HepG2 (cell line): ENCODE measurements around the gene RGS19. TPM values are rescaled to one million over a fixed set of nuclear protein-coding genes. Genes with fewer than 3 reads are reported as not detected.
A peak's percentile ranks its signal among the peaks of the same experiment; 100 is the strongest.

Experiments
- CEBPB ChIP-seq: IDR thresholded peaks from 2 replicates; pipeline ENCODE4 v1.6.1; 2011; ENCODE audit warnings: low read depth, low read length, improper control_type of control experiment, borderline replicate concordance
- CREM ChIP-seq, 2 experiments: sonication (generic) in 1 of 2; formaldehyde crosslinking in 1 of 2; IDR thresholded peaks; 2 replicates each; pipeline versions ENCODE4 v1.4.0 to v1.6.1; 2016 to 2020; ENCODE audit warnings: antibody characterized with exemption in 1 of 2, mild to moderate bottlenecking in 1 of 2, missing genetic modification reagents in 1 of 2
- FOXK1 ChIP-seq: sonication (generic); formaldehyde crosslinking; IDR thresholded peaks from 2 replicates; pipeline ENCODE4 v1.4.0; 2020; ENCODE audit warnings: low read depth, missing genetic modification reagents, borderline replicate concordance
- GABPA ChIP-seq, 2 experiments: IDR thresholded peaks; 2 replicates each; pipeline ENCODE4 v1.6.1; 2011 to 2016; ENCODE audit warnings: low read depth in 2 of 2, low read length in 1 of 2, missing biosample characterization in 1 of 2, missing genetic modification characterization in 1 of 2
- JUND ChIP-seq: sonication (generic); formaldehyde crosslinking; IDR thresholded peaks from 2 replicates; pipeline ENCODE4 v1.8.0; 2022; ENCODE audit warnings: mild to moderate bottlenecking, missing genetic modification reagents
- KLF12 ChIP-seq: sonication (generic); formaldehyde crosslinking; IDR thresholded peaks from 2 replicates; pipeline ENCODE4 v1.4.0; 2020; ENCODE audit warnings: missing genetic modification reagents, borderline replicate concordance
- MYC ChIP-seq: sonication (generic); formaldehyde crosslinking; IDR thresholded peaks from 2 replicates; pipeline ENCODE4 v1.9.0; 2021; ENCODE audit warnings: missing genetic modification reagents, borderline replicate concordance
- NBN ChIP-seq: fragments of 450-650 bp; conservative IDR thresholded peaks from 2 replicates; pipeline ENCODE4 v1.6.1; 2017
- NFATC3 ChIP-seq: sonication (generic); formaldehyde crosslinking; IDR thresholded peaks from 2 replicates; pipeline ENCODE4 v1.5.1; 2020; ENCODE audit warnings: mild to moderate bottlenecking, missing genetic modification reagents
- RXRA ChIP-seq: sonication (generic); formaldehyde crosslinking; IDR thresholded peaks from 2 replicates; pipeline ENCODE4 v1.5.1; 2020; ENCODE audit warnings: missing genetic modification reagents
- SP1 ChIP-seq, 2 experiments: fragments of 450-650 bp in 1 of 2; sonication (generic) in 1 of 2; formaldehyde crosslinking in 1 of 2; IDR thresholded peaks; 2 replicates each; pipeline versions ENCODE4 v1.4.0 to v1.6.1; 2016 to 2020; ENCODE audit warnings: missing genetic modification reagents in 1 of 2
- SP4 ChIP-seq: sonication (generic); formaldehyde crosslinking; IDR thresholded peaks from 2 replicates; pipeline ENCODE4 v1.8.1; 2023; ENCODE audit warnings: mild to moderate bottlenecking, missing genetic modification reagents
- SSRP1 ChIP-seq: IDR thresholded peaks from 2 replicates; pipeline ENCODE4 v1.6.1; 2016; ENCODE audit warnings: control low read depth
- ZC3H13 ChIP-seq: sonication (generic); formaldehyde crosslinking; IDR thresholded peaks from 2 replicates; pipeline ENCODE4 v1.8.1; 2023; ENCODE audit warnings: mild to moderate bottlenecking, missing genetic modification reagents, moderate library complexity
- ZFAT ChIP-seq: sonication (generic); formaldehyde crosslinking; conservative IDR thresholded peaks from 2 replicates; pipeline ENCODE4 v1.8.1; 2023; ENCODE audit warnings: missing genetic modification reagents, inconsistent platforms
- ZNF180 ChIP-seq: sonication (generic); formaldehyde crosslinking; IDR thresholded peaks from 2 replicates; pipeline ENCODE4 v1.4.0; 2020; ENCODE audit warnings: low read depth, missing genetic modification reagents, borderline replicate concordance
- ZNF3 ChIP-seq: IDR thresholded peaks from 2 replicates; pipeline ENCODE4 v1.7.0; 2017; ENCODE audit warnings: inconsistent platforms
- ZNF354B ChIP-seq: sonication (generic); formaldehyde crosslinking; IDR thresholded peaks from 2 replicates; pipeline ENCODE4 v1.8.0; 2022; ENCODE audit warnings: mild to moderate bottlenecking, missing genetic modification reagents
- ZNF724P ChIP-seq: sonication (generic); formaldehyde crosslinking; IDR thresholded peaks from 2 replicates; pipeline ENCODE4 v1.8.0; 2022; ENCODE audit warnings: missing genetic modification reagents, borderline replicate concordance
- ZZZ3 ChIP-seq: sonication (generic); formaldehyde crosslinking; IDR thresholded peaks from 2 replicates; pipeline ENCODE4 v1.4.0; 2020; ENCODE audit warnings: missing genetic modification reagents, mild to moderate bottlenecking, borderline replicate concordance
- polyA plus RNA-seq, 8 experiments: library from polyadenylated mRNA; depleted of rRNA in 3 of 8; stranded (reverse) in 7 of 8; unstranded in 1 of 8; fragments of >200 nt; fragmentation: Illumina TruSeq in 4 of 8; extraction: Trizol in 4 of 8; gene quantifications; 2 replicates each; pipeline versions ENCODE4 v1.2.1 to v1.2.3, GENCODE V29; 2011 to 2016; ENCODE audit warnings: low read depth in 4 of 8, missing spikeins in 1 of 8, mixed read lengths in 1 of 8; ENCODE audit not compliant: insufficient read depth in 1 of 8
- total RNA-seq, 5 experiments: library from RNA; depleted of rRNA; stranded (reverse); fragments of >200 nt; fragmentation: Illumina TruSeq; extraction: Trizol; gene quantifications; 2 replicates each; pipeline ENCODE4 v1.2.3, GENCODE V29; 2016; ENCODE audit warnings: low read depth in 1 of 5
- TF ChIP-seq, protein P1 (sequence below): sonication (generic); formaldehyde crosslinking; IDR thresholded peaks from 2 replicates; pipeline ENCODE4 v1.4.0; 2020; ENCODE audit warnings: missing genetic modification reagents, mild to moderate bottlenecking, borderline replicate concordance
- TF ChIP-seq, protein P2 (sequence below): sonication (generic); formaldehyde crosslinking; IDR thresholded peaks from 2 replicates; pipeline ENCODE4 v1.4.0; 2020; ENCODE audit warnings: mild to moderate bottlenecking, missing genetic modification reagents, borderline replicate concordance
- TF ChIP-seq, protein P3 (sequence below): sonication (generic); formaldehyde crosslinking; IDR thresholded peaks from 2 replicates; pipeline ENCODE4 v1.4.0; 2020; ENCODE audit warnings: missing genetic modification reagents

Gene RGS19
- total and polyA plus RNA-seq, 2 of the 13 experiments (the other 11 are each of a cell fraction or from before 2014, with no cell fraction given), result 10.7 to 11.9 TPM

DNA sequence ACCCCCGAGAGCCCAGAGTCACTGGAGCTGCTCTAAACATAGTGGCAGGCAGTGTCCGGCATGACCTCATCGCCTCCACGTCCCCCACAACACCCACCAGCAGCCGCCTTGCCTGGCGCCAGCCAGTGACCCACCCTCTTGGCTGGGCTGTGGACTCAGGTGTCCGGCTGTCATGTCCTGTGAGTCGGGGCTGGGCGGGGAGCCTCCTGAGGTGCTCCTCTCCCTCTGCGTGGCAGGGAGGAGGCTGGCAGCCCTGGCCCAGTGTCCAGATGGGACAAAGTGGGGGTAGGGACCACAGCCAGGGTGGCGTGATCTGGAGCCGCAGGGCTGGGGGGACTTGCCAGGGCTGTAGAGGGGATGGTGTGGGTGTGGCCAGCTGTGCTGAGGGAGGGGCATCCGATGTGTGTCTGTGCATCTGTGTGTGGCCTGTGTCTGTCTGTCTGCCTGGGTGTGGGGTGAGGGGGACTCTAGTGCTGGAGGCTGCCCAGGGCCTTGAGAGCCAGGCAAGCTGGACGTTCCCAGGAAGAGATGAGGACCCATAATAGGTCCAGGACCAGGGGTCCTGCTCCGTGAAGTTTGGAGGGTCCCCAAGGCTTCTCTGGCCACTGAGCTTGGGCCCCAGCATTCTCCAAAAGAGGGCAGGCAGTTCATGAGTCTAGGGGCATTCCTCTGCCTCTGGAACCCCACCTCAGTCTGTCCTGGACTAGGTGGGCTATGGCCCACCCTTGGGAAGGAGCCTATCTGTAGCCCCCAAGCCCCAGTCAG, 27.6 kb downstream of the RGS19 start (continued):
- TF ChIP-seq ZC3H13 (no peak), KLF12 (CRISPR knock-in tag) (no peak), MYC (CRISPR knock-in tag) (peak; percentile 53; the same call in 1 of the 2 replicates), GABPA (IDR thresholded peaks at IDR 0.05; ENCODE audit: low read depth, low read length) (no peak), GABPA (CRISPR knock-in tag; IDR thresholded peaks at IDR 0.05; ENCODE audit: low read depth) (no peak), NBN (no peak), SP1 (IDR thresholded peaks at IDR 0.05) (no peak), SP1 (CRISPR knock-in tag; IDR thresholded peaks at IDR 0.05) (no peak), SSRP1 (CRISPR knock-in tag) (no peak), CEBPB (no peak), ZNF180 (CRISPR knock-in tag) (no peak), CREM (IDR thresholded peaks at IDR 0.05) (no peak), CREM (CRISPR knock-in tag; IDR thresholded peaks at IDR 0.05) (no peak), JUND (no peak), ZFAT (CRISPR knock-in tag) (no peak), FOXK1 (no peak), ZNF3 (no peak), SP4 (CRISPR knock-in tag) (no peak), ZNF724P (CRISPR knock-in tag) (no peak), ZNF354B (CRISPR knock-in tag) (no peak), RXRA (CRISPR knock-in tag) (no peak), ZZZ3 (CRISPR knock-in tag) (0 out of 2 replicates have a peak, but pooled peaks have one; percentile 42), NFATC3 (no peak)
- TF ChIP-seq, protein P1, sequence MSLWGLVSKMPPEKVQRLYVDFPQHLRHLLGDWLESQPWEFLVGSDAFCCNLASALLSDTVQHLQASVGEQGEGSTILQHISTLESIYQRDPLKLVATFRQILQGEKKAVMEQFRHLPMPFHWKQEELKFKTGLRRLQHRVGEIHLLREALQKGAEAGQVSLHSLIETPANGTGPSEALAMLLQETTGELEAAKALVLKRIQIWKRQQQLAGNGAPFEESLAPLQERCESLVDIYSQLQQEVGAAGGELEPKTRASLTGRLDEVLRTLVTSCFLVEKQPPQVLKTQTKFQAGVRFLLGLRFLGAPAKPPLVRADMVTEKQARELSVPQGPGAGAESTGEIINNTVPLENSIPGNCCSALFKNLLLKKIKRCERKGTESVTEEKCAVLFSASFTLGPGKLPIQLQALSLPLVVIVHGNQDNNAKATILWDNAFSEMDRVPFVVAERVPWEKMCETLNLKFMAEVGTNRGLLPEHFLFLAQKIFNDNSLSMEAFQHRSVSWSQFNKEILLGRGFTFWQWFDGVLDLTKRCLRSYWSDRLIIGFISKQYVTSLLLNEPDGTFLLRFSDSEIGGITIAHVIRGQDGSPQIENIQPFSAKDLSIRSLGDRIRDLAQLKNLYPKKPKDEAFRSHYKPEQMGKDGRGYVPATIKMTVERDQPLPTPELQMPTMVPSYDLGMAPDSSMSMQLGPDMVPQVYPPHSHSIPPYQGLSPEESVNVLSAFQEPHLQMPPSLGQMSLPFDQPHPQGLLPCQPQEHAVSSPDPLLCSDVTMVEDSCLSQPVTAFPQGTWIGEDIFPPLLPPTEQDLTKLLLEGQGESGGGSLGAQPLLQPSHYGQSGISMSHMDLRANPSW (CRISPR knock-in tag), result no peak
- TF ChIP-seq, protein P2, sequence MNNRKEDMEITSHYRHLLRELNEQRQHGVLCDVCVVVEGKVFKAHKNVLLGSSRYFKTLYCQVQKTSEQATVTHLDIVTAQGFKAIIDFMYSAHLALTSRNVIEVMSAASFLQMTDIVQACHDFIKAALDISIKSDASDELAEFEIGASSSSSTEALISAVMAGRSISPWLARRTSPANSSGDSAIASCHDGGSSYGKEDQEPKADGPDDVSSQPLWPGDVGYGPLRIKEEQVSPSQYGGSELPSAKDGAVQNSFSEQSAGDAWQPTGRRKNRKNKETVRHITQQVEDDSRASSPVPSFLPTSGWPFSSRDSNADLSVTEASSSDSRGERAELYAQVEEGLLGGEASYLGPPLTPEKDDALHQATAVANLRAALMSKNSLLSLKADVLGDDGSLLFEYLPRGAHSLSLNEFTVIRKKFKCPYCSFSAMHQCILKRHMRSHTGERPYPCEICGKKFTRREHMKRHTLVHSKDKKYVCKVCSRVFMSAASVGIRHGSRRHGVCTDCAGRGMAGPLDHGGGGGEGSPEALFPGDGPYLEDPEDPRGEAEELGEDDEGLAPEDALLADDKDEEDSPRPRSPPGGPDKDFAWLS, result no peak
- TF ChIP-seq, protein P3, sequence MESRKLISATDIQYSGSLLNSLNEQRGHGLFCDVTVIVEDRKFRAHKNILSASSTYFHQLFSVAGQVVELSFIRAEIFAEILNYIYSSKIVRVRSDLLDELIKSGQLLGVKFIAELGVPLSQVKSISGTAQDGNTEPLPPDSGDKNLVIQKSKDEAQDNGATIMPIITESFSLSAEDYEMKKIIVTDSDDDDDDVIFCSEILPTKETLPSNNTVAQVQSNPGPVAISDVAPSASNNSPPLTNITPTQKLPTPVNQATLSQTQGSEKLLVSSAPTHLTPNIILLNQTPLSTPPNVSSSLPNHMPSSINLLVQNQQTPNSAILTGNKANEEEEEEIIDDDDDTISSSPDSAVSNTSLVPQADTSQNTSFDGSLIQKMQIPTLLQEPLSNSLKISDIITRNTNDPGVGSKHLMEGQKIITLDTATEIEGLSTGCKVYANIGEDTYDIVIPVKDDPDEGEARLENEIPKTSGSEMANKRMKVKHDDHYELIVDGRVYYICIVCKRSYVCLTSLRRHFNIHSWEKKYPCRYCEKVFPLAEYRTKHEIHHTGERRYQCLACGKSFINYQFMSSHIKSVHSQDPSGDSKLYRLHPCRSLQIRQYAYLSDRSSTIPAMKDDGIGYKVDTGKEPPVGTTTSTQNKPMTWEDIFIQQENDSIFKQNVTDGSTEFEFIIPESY (CRISPR knock-in tag), result peak; percentile 16; the same call in 1 of the 2 replicates
